K562 (cell line): ENCODE results near the gene SLAMF8. TPM values are rescaled to one million over a fixed set of nuclear protein-coding genes. Genes with fewer than 3 reads are reported as not detected.

Experiments used
- ATAC-seq: fragments of 200-7000 bp; cut with Tn5 transposase; 3 replicates; pipeline ENCODE4 v1.9.1; 2020; ENCODE audit warnings: moderate library complexity
- BruUV-seq: library from RNA; stranded (reverse); fragments of 400-500 nt; replicated peaks from 2 replicates; lab custom pipeline; 2021; lab: Mats Ljungman, UMichigan
- CTCF ChIA-PET: fragments of 300-600 bp; formaldehyde crosslinking; extraction: SDS; loops from one replicate; lab custom pipeline; 2021; ENCODE audit warnings: low intra/inter-chr PET ratio; lab: Yijun Ruan, JAX
- POLR2A ChIA-PET: fragments of 300-600, 350-650 bp; sonication (Branson Sonifier 250); formaldehyde crosslinking; extraction: SDS; loops from one replicate; lab custom pipeline; 2021; ENCODE audit warnings: antibody characterized with exemption, inconsistent platforms; lab: Yijun Ruan, JAX
- DNase-seq, 4 experiments: peaks; one replicate each; pipeline versions ENCODE4 v3.0.0 to v3.0.0-alpha.2; 2011 to 2018; ENCODE audit warnings: low spot score in 3 of 4, mixed read lengths in 3 of 4; ENCODE audit errors: extremely low read depth in 1 of 4
- FAIRE-seq: peaks from 2 replicates; lab custom pipeline; 2011; peaks lifted over from hg19 to GRCh38; lab: Jason Lieb, UNC
- H2AFZ ChIP-seq: 2 replicates; pipeline ENCODE4 v1.6.0; 2011; ENCODE audit warnings: low read depth, low read length, control low read depth, inconsistent platforms
- H3K27ac ChIP-seq: fragments of 200-600 bp; 3 replicates; pipeline ENCODE4 v1.8.0; 2011; ENCODE audit warnings: low read depth, mild to moderate bottlenecking, control low read depth, inconsistent platforms, low read length, moderate library complexity, mixed read lengths; ENCODE audit errors: extremely low read depth
- H3K27me3 ChIP-seq, 2 experiments: fragments of 300-600 bp in 1 of 2; 2 replicates in 1 of 2; 3 replicates in 1 of 2; pipeline versions ENCODE4 v1.6.0 to v1.8.0; 2011; ENCODE audit warnings: inconsistent platforms in 2 of 2, low read length in 2 of 2, mild to moderate bottlenecking in 1 of 2, mixed read lengths in 1 of 2, moderate library complexity in 1 of 2; ENCODE audit not compliant: control insufficient read depth in 2 of 2, insufficient read depth in 2 of 2
- H3K36me3 ChIP-seq: fragments of 300-600 bp; 3 replicates; pipeline ENCODE4 v1.8.0; 2011; ENCODE audit warnings: mild to moderate bottlenecking, low read length, inconsistent platforms; ENCODE audit not compliant: control insufficient read depth, insufficient read depth
- H3K4me1 ChIP-seq, 2 experiments: fragments of 200-600 bp in 1 of 2; replicated peaks in 1 of 2; 2 replicates in 1 of 2; 3 replicates in 1 of 2; pipeline versions ENCODE4 v1.5.1 to v1.8.0; 2011; ENCODE audit warnings: inconsistent platforms in 2 of 2, low read length in 2 of 2, mild to moderate bottlenecking in 1 of 2, mixed read lengths in 1 of 2, moderate library complexity in 1 of 2; ENCODE audit not compliant: control insufficient read depth in 2 of 2, insufficient read depth in 2 of 2
- H3K4me2 ChIP-seq: 2 replicates; pipeline ENCODE4 v1.6.1; 2011; ENCODE audit warnings: low read length, control low read depth, inconsistent platforms, mixed read lengths; ENCODE audit not compliant: insufficient read depth
- H3K4me3 ChIP-seq: fragments of 200-600 bp; sonication (generic), shearing (Covaris generic); 2 replicates; pipeline ENCODE4 v1.5.1; 2016; ENCODE audit warnings: control low read depth, inconsistent platforms
- H3K79me2 ChIP-seq: fragments of 200-600 bp; 3 replicates; pipeline ENCODE4 v1.8.0; 2011; ENCODE audit warnings: low read length, inconsistent platforms; ENCODE audit not compliant: control insufficient read depth, insufficient read depth
- H3K9ac ChIP-seq, 2 experiments: 2 replicates each; pipeline versions ENCODE4 v1.6.0 to v1.6.1; 2011; ENCODE audit warnings: low read depth in 2 of 2, low read length in 2 of 2, control low read depth in 1 of 2, inconsistent platforms in 1 of 2, mild to moderate bottlenecking in 1 of 2, mixed read lengths in 1 of 2; ENCODE audit not compliant: insufficient read depth in 1 of 2
- H3K9me1 ChIP-seq: one replicate; pipeline ENCODE4 v1.6.0; 2011; ENCODE audit warnings: inconsistent platforms, mild to moderate bottlenecking, low read length, moderate library complexity; ENCODE audit not compliant: control insufficient read depth, insufficient read depth
- H3K9me3 ChIP-seq: replicated peaks from 2 replicates; pipeline ENCODE4 v1.5.1; 2011; ENCODE audit warnings: low read depth, low read length, inconsistent platforms; ENCODE audit not compliant: control insufficient read depth, insufficient read depth
- H4K20me1 ChIP-seq: replicated peaks from 2 replicates; pipeline ENCODE4 v1.6.1; 2011; ENCODE audit warnings: low read length, inconsistent platforms, mixed read lengths; ENCODE audit not compliant: control insufficient read depth, insufficient read depth
- CAMTA2 ChIP-seq: fragments of 250-450 bp; sonication (Bioruptor Pico); conservative IDR thresholded peaks from 2 replicates; pipeline ENCODE4 v1.5.1; 2022
- CBX8 ChIP-seq: fragments of 200-600 bp; sonication (generic); IDR thresholded peaks from 2 replicates; pipeline ENCODE4 v1.6.1; 2012; ENCODE audit warnings: borderline replicate concordance, mixed run types, low read depth, mild to moderate bottlenecking, moderate library complexity, mixed read lengths, low read length, control low read depth, inconsistent platforms; ENCODE audit not compliant: poor library complexity, severe bottlenecking; ENCODE audit errors: extremely low read depth
- CHD2 ChIP-seq: IDR thresholded peaks from 2 replicates; pipeline ENCODE4 v1.6.1; 2011; ENCODE audit warnings: low read depth, low read length
- CTBP1 ChIP-seq: fragments of 450-650 bp; IDR thresholded peaks from 2 replicates; pipeline ENCODE4 v1.6.1; 2016; ENCODE audit warnings: borderline replicate concordance
- DPF2 ChIP-seq: fragments of 450-650 bp; IDR thresholded peaks from 2 replicates; pipeline ENCODE4 v1.6.1; 2016
- FOXP4 ChIP-seq: sonication (generic); formaldehyde crosslinking; IDR thresholded peaks from 2 replicates; pipeline ENCODE4 v1.8.0; 2022; ENCODE audit warnings: mild to moderate bottlenecking, missing genetic modification reagents, borderline replicate concordance
- HDAC1 ChIP-seq, 2 experiments: fragments of 450-650 bp; IDR thresholded peaks; 2 replicates each; pipeline ENCODE4 v1.6.1; 2016 to 2017; ENCODE audit warnings: inconsistent platforms in 1 of 2, mild to moderate bottlenecking in 1 of 2, moderate library complexity in 1 of 2
- MTA1 ChIP-seq: fragments of 450-650 bp; IDR thresholded peaks from 2 replicates; pipeline ENCODE4 v1.6.1; 2017; ENCODE audit warnings: borderline replicate concordance
- NFE2L1 ChIP-seq: fragments of 450-650 bp; IDR thresholded peaks from 2 replicates; pipeline ENCODE4 v1.6.1; 2016; ENCODE audit warnings: missing genetic modification characterization, low read depth, mild to moderate bottlenecking, missing compliant biosample characterization, moderate library complexity, borderline replicate concordance
- NRF1 ChIP-seq, 2 experiments: fragments of 450-650 bp; IDR thresholded peaks in 1 of 2; conservative IDR thresholded peaks in 1 of 2; 2 replicates each; pipeline ENCODE4 v1.6.1; 2014; ENCODE audit warnings: mild to moderate bottlenecking in 2 of 2
- PML ChIP-seq: IDR thresholded peaks from 2 replicates; pipeline ENCODE4 v1.6.1; 2012; ENCODE audit warnings: low read length, inconsistent platforms
- POLR3G ChIP-seq: IDR thresholded peaks from 2 replicates; pipeline ENCODE4 v1.6.1; 2011; ENCODE audit not compliant: insufficient read length, insufficient replicate concordance; ENCODE audit errors: extremely low read depth
- RBM34 ChIP-seq: fragments of 200-400 bp; formaldehyde crosslinking; IDR thresholded peaks from 2 replicates; pipeline ENCODE4 v1.6.1; 2018; ENCODE audit warnings: low read length, borderline replicate concordance; ENCODE audit not compliant: insufficient read depth
- RHOXF2B ChIP-seq: fragments of 250-450 bp; sonication (Bioruptor Pico); conservative IDR thresholded peaks from 2 replicates; pipeline ENCODE4 v1.5.1; 2021
- SMAD1 ChIP-seq: fragments of 150-350 bp; IDR thresholded peaks from 2 replicates; pipeline ENCODE4 v1.6.1; 2014; ENCODE audit warnings: low read length, low read depth; ENCODE audit not compliant: partially characterized antibody
- STAT5A ChIP-seq: IDR thresholded peaks from 2 replicates; pipeline ENCODE4 v1.6.1; 2012; ENCODE audit warnings: low read length, inconsistent platforms, borderline replicate concordance
- TAF9B ChIP-seq: fragments of 450-650 bp; IDR thresholded peaks from 2 replicates; pipeline ENCODE4 v1.6.1; 2018; ENCODE audit warnings: mild to moderate bottlenecking; ENCODE audit not compliant: partially characterized antibody
- WHSC1 ChIP-seq: IDR thresholded peaks from one replicate; pipeline ENCODE4 v1.6.1; 2012; ENCODE audit warnings: low read length, control low read depth, inconsistent platforms
- ZBTB12 ChIP-seq: fragments of 250-450 bp; sonication (Bioruptor Pico); IDR thresholded peaks from 2 replicates; pipeline ENCODE4 v1.4.0; 2020
- ZFP91 ChIP-seq: sonication (generic); formaldehyde crosslinking; IDR thresholded peaks from 2 replicates; pipeline ENCODE4 v1.8.0; 2022; ENCODE audit warnings: mild to moderate bottlenecking, missing genetic modification reagents
- ZFPM2 ChIP-seq: fragments of 250-450 bp; sonication (Bioruptor Pico); IDR thresholded peaks from 2 replicates; pipeline ENCODE4 v1.5.1; 2022; ENCODE audit warnings: mild to moderate bottlenecking
- WGBS: fragments of 100-300 bp; shearing (Covaris generic); methylation state at CpG from one replicate; pipeline ENCODE4 v1.1.6; 2016; ENCODE audit warnings: low coverage, mixed read lengths; ENCODE audit not compliant: insufficient coverage; ENCODE audit errors: missing lambda C conversion rate; 5-methylcytosine and 5-hydroxymethylcytosine counted together
- in situ Hi-C: fragments of 300-500 bp; cut with MboI; formaldehyde crosslinking; loops from 4 replicates; pipeline ENCODE4 v1.15.0; 2018; ENCODE audit warnings: inconsistent platforms, mixed read lengths
- intact Hi-C: fragments of 100-400 bp; cut with micrococcal nuclease; formaldehyde crosslinking; loops from 2 replicates; pipeline ENCODE4 v1.14.2; 2022
- polyA plus RNA-seq, 8 experiments: library from polyadenylated mRNA; depleted of rRNA in 4 of 8; stranded (reverse) in 5 of 8; unstranded in 3 of 8; fragments of >200 nt; fragmentation: Nextera tagmentation in 2 of 8; fragmentation: Illumina TruSeq in 1 of 8; extraction: Ambion mirVana in 2 of 8; extraction: Trizol in 1 of 8; gene quantifications; 2 replicates each; pipeline versions ENCODE4 v1.2.1 to v1.2.3, GENCODE V29; 2011 to 2014; ENCODE audit warnings: inconsistent platforms in 1 of 8, missing spikeins in 1 of 8
- total RNA-seq, 7 experiments: library from RNA; depleted of rRNA in 6 of 7; stranded (reverse); fragments of >200 nt in 6 of 7; fragmentation: Illumina TruSeq in 2 of 7; extraction: Trizol in 2 of 7; gene quantifications; 2 replicates each; pipeline versions ENCODE4 v1.2.1 to v1.2.3, GENCODE V29; 2011 to 2021; ENCODE audit warnings: low replicate concordance in 1 of 7

Gene SLAMF8
- total and polyA plus RNA-seq, 9 of the 15 experiments (the other 6 are each of a cell fraction or from before 2014, with no cell fraction given): not detected

- Histone ChIP-seq H2AFZ (no peak overlapping the region), H3K9me1 (no peaks in the 10 kb centered on the region), H3K4me3 (no peak overlapping the region), H3K9ac (no peak overlapping the region), H3K36me3 (no peaks in the 10 kb centered on the region), H3K27me3 (peaks cover 2 to 40% of the 10 kb centered on the region in 2 experiments; a peak in 4 of 5 replicates), H3K27ac (no peak overlapping the region), H3K4me2 (no peak overlapping the region), H3K9me3 (no peaks in the 10 kb centered on the region), H4K20me1 (no peaks in the 10 kb centered on the region), H3K79me2 (no peaks in the 10 kb centered on the region), H3K4me1 (peaks cover 6 to 9% of the 10 kb centered on the region in 2 experiments)
- intact Hi-C loops (no loop called here), in situ Hi-C loops (no loop called here)
- BruUV-seq: no TSS peak
- ATAC-seq (no peak), DNase-seq (no peak), FAIRE-seq (no peak)
- ChIA-PET POLR2A (interaction anchor here (0.6 to 0.9 kb wide), 2 partner anchors 11 to 71 kb away, joined by 3 to 5 read pairs; no protein-coding TSS in a partner anchor), CTCF (no interaction called here)
- WGBS: 3% methylated on average over 2 of the region's 2 CpGs
- TF ChIP-seq NRF1 (conservative IDR thresholded peaks at IDR 0.05 in 1 of 2, IDR thresholded peaks at IDR 0.05 in 1 of 2) (no peak), NFE2L1 (tag) (no peak), RHOXF2B (CRISPR knock-in tag) (no peak), DPF2 (no peak), CBX8 (no peak), PML (no peak), MTA1 (no peak), WHSC1 (no peak), ZBTB12 (CRISPR knock-in tag) (no peak), HDAC1 (IDR thresholded peaks at IDR 0.05) (peak in 1 of 2 experiments; percentile 86; a peak in 2 of 4 replicates), ZFPM2 (CRISPR knock-in tag) (no peak), CAMTA2 (CRISPR knock-in tag) (no peak), SMAD1 (no peak), CTBP1 (no peak), ZFP91 (no peak), RBM34 (no peak), CHD2 (no peak), TAF9B (no peak), FOXP4 (CRISPR knock-in tag) (no peak), POLR3G (no peak), STAT5A (no peak)
These were observed 37.6 kb downstream of the SLAMF8 start for GRCh38 chr1:159864262-159864661.
